Breast epithelium (tissue), 3 donors: ENCODE measurements around the gene KHNYN.
A peak's percentile ranks its signal among the peaks of the same experiment; 100 is the strongest.

Experiments used
- CTCF ChIP-seq, 3 donors: fragments of 450-650 bp; IDR thresholded peaks; one replicate each; pipeline ENCODE4 v1.5.1; 2016 to 2017; ENCODE audit warnings: antibody characterized with exemption in 3 of 3, mild to moderate bottlenecking in 3 of 3, moderate library complexity in 3 of 3
- POLR2AphosphoS5 ChIP-seq, 3 donors: sonication (generic); formaldehyde crosslinking; IDR thresholded peaks; one replicate each; pipeline ENCODE4 v1.6.1; 2017; ENCODE audit warnings: antibody characterized with exemption in 3 of 3

- TF ChIP-seq POLR2AphosphoS5 (IDR thresholded peaks at IDR 0.05), result peak in 1 of 3 donors; percentile 9
- TF ChIP-seq CTCF (IDR thresholded peaks at IDR 0.05), result no peak
Measured at GRCh38 chr14:24430143-24430681, 458 bp downstream of the KHNYN start.
